Brain pericyte (primary cell): Measurements from ENCODE around the gene FNDC3A.

ENCODE experiments used
- DNase-seq: peaks from one replicate; pipeline ENCODE4 v3.0.0-alpha.2; 2012; ENCODE audit warnings: low read depth, low spot score

The FNDC3A gene

GRCh38 chr13:49258089-49258796 is 282.5 kb downstream of the FNDC3A start:
- no peak for DNase-seq
